Activated CD4-positive, alpha-beta memory T cell treated with anti-CD3 and anti-CD28 coated beads for 36 hours (primary cell): Measurements from ENCODE around the gene STX2. TPM values are rescaled to one million over a fixed set of nuclear protein-coding genes. Genes with fewer than 3 reads are reported as not detected.
"Not testable (repeated sequence)": the region's sequence is repeated elsewhere in the genome, so short reads cannot be mapped to it uniquely, and the experiment has no call there.

Source experiments
- CTCF ChIA-PET: fragments of 350-600 bp; sonication (Branson Sonifier 250); formaldehyde crosslinking; loops from one replicate; lab custom pipeline; 2021; ENCODE audit warnings: antibody characterized with exemption, inconsistent platforms; lab: Charles Lee
- POLR2A ChIA-PET: fragments of 350-600 bp; sonication (Branson Sonifier 250); formaldehyde crosslinking; loops from one replicate; lab custom pipeline; 2021; ENCODE audit warnings: antibody characterized with exemption; lab: Charles Lee
- DNase-seq: peaks from one replicate; pipeline ENCODE4 v3.0.0-alpha.2; 2020
- H3K27ac Mint-ChIP-seq: one replicate; pipeline ENCODE4 v1.8.0; 2021; ENCODE audit warnings: mixed read lengths
- H3K27me3 Mint-ChIP-seq: one replicate; pipeline ENCODE4 v1.8.0; 2021; ENCODE audit warnings: mixed read lengths
- H3K36me3 Mint-ChIP-seq: one replicate; pipeline ENCODE4 v1.8.0; 2021; ENCODE audit warnings: mixed read lengths
- H3K4me1 Mint-ChIP-seq: one replicate; pipeline ENCODE4 v1.8.0; 2021; ENCODE audit warnings: low read depth, mixed read lengths
- H3K4me3 Mint-ChIP-seq: one replicate; pipeline ENCODE4 v1.8.0; 2021; ENCODE audit warnings: mild to moderate bottlenecking, mixed read lengths
- H3K9me3 Mint-ChIP-seq: one replicate; pipeline ENCODE4 v1.8.0; 2021; ENCODE audit warnings: mixed read lengths
- intact Hi-C: fragments of 100-400 bp; cut with micrococcal nuclease; formaldehyde crosslinking; loops from one replicate; pipeline ENCODE4 v1.15.1; 2023
- total RNA-seq, 2 experiments: library from RNA; stranded (reverse); gene quantifications; one replicate each; pipeline ENCODE4 v1.2.3, GENCODE V29; 2021

STX2 gene
- total RNA-seq, 2 experiments from 2014 or later: 18.1 to 22.8 TPM

DNA sequence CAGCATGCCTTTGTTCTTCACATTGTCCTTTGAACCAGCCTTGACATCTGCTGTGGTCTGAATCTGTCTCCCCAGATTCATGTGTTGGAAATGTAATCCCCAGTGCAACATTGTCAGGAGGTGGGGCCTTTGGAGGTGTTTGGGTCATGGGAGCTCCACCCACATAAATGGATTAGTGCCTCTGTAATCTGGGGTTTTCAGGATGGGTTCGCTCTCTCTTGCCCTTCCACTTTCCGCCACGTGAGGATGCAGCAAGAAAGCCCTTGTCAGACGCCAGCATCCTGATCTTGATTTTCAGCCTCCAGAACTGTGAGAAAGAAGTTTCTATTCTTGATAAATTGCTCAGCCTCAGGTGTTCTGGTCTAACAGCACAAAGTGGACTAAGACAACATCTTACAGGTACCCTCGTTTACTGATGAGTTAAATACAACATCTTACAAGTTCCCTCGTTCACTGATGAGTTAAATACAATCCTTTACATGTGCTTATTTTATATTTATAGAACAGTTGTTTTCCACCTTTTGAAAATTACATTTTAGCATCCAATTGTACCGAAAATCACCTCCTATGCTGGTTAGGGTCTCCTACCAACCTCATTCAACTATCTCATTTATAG lies 68.5 kb downstream of the STX2 start:
- Mint-ChIP-seq H3K27ac (no peak overlapping the region), H3K9me3 (no peaks in the 10 kb centered on the region), H3K36me3 (peaks cover 1% of the 10 kb centered on the region), H3K27me3 (peaks cover 8% of the 10 kb centered on the region), H3K4me1 (peaks cover 7% of the 10 kb centered on the region), H3K4me3 (no peak overlapping the region)
- ChIA-PET POLR2A (no interaction called here), CTCF (no interaction called here)
- DNase-seq: no peak
- intact Hi-C loops: no loop called here

DNA sequence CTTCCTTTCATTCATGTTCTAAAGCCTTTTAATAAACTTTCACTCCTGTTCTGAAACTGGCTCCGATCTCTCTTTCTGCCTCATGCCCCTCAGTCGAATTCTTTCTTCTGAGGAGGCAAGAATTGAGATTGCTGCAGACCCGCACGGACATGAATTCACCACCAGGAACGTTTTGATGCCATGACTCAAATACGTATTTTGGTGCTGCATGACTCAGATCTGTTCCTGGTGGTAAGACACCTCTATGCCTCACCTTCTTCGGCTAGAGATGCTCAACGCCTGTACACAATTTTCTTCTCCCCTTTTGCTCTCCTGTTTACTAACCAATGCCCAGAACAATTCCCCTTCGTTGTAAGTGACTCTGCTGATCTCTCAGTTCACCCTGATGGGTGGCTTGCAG lies 70.9 kb downstream of the STX2 start:
- Mint-ChIP-seq H3K27ac (no peak overlapping the region), H3K4me1 (peaks cover 5% of the 10 kb centered on the region), H3K27me3 (peaks cover 4% of the 10 kb centered on the region), H3K36me3 (peaks cover 1% of the 10 kb centered on the region), H3K9me3 (no peaks in the 10 kb centered on the region), H3K4me3 (no peak overlapping the region)
- intact Hi-C loops: loop anchor here (1.0 kb wide), 1 partner anchor 29 kb away; no protein-coding TSS in a partner anchor
- peak; percentile 58 for DNase-seq
- POLR2A ChIA-PET: no interaction called here
- CTCF ChIA-PET: no interaction called here

DNA sequence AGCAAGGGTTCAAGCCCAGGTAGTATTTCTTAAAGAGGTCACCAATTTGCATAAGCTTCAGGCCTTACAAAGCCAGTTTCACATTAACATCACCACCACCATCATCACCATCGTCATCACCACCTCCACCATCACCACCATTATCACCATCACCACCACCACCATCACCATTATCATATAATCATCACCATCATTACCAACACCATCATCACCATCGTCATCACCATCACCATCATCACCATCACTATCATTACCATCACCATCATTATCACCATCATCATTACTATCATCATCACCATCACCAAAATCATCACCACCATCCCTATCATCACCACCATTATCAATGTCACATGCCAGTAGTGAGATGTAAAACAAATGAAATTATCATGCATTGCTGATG lies 72.6 kb downstream of the STX2 start:
- DNase-seq: no peak
- Mint-ChIP-seq H3K27ac (no peak overlapping the region), H3K27me3 (no peaks in the 10 kb centered on the region), H3K9me3 (no peaks in the 10 kb centered on the region), H3K36me3 (no peaks in the 10 kb centered on the region), H3K4me3 (no peak overlapping the region), H3K4me1 (peaks cover 8% of the 10 kb centered on the region)
- ChIA-PET POLR2A (no interaction called here), CTCF (interaction anchor here (1.7 kb wide), 1 partner anchor 52 kb away, joined by 5 read pairs; no protein-coding TSS in a partner anchor)
- intact Hi-C loops: no loop called here

DNA sequence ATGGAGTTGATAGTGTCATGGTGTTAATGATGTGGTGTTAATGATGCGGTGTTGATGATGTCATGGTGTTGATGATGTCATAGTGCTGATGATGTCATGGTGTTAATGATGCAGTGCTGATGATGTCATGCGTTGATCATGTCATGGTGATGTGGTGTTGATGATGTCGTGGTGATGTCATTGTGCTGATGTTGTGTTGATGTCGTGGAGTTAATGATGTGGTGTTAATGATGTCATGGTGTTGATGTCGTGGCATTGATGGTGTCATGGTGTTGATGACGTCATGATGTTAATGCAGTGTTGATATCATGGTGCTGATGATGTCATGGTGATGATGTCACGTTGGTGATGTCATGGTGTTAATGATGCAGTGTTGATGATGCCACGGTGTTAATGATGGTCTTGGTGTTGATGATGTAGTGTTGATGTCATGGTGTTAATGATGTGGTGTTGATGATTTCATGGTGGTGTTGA lies 73.8 kb downstream of the STX2 start:
- Mint-ChIP-seq H3K9me3 (no peaks in the 10 kb centered on the region), H3K4me3 (no peak overlapping the region), H3K27ac (no peak overlapping the region), H3K4me1 (peaks cover 8% of the 10 kb centered on the region), H3K36me3 (no peaks in the 10 kb centered on the region), H3K27me3 (peaks cover 4% of the 10 kb centered on the region)
- POLR2A ChIA-PET: no interaction called here
- intact Hi-C loops: no loop called here
- CTCF ChIA-PET: interaction anchor here (0.8 to 1.7 kb wide), 2 partner anchors 17 to 53 kb away, joined by 3 to 5 read pairs; no protein-coding TSS in a partner anchor
- DNase-seq: peak; percentile 45

DNA sequence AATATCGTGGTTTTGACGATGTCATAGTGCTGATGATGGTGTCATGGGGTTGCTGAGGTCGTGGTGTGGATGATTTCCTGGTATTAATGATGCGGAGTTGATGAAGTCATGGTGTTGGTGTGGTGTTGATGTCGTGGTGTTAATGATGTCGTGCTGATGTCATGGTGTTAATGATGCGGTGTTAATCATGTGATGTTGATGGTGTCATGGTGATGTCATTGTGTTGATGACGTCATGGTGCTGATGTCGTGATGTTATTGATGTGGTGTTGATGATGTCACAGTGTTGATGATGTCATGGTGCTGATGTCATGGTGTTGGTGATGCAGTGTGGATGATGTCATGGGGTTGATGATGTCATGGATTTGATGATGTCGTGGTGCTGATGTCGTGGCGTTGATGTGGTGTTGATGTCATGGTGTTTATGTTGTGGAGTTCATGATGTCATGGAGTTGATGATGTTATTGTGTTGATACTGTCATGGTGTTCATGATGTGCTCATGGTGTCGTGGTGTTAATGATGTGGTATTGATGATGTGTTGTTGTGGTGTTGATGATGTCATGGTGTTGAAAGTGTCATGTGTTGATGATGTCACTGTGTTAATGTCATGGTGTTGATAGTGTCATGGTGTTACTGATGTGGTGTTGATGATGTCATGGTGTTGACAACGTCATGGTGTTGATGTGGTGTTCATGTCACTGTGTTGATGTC lies 74.4 kb downstream of the STX2 start:
- POLR2A ChIA-PET: no interaction called here
- peak; percentile 71 for DNase-seq
- H3K27ac Mint-ChIP-seq: no peak overlapping the region
- CTCF ChIA-PET: no interaction called here
- no peak overlapping the region for H3K4me3 Mint-ChIP-seq
- peaks cover 4% of the 10 kb centered on the region for H3K27me3 Mint-ChIP-seq
- H3K4me1 Mint-ChIP-seq: peaks cover 8% of the 10 kb centered on the region
- intact Hi-C loops: loop anchor here (1.0 to 5.0 kb wide), 2 partner anchors 33 to 108 kb away; partner anchors contain the start of gene RAN
- H3K36me3 Mint-ChIP-seq: no peaks in the 10 kb centered on the region
- H3K9me3 Mint-ChIP-seq: no peaks in the 10 kb centered on the region

DNA sequence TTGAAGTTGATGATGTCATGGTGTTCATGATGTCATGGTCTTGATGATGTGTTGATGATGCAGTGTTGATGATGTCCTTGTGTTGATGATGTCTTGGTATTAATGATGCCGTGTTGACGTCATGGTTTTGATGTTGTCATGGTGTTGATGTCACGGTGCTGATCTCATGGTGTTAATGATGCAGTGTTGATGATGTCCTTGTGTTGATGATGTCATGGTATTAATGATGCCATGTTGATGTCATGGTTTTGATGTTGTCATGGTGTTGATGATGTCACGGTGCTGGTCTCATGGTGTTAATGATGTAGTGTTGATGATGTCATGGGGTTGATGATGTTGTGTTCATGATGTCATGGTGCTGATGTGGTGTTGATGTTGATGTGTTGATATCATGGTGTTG lies 75.0 kb downstream of the STX2 start:
- no peaks in the 10 kb centered on the region for H3K36me3 Mint-ChIP-seq
- DNase-seq: peak; percentile 23

DNA sequence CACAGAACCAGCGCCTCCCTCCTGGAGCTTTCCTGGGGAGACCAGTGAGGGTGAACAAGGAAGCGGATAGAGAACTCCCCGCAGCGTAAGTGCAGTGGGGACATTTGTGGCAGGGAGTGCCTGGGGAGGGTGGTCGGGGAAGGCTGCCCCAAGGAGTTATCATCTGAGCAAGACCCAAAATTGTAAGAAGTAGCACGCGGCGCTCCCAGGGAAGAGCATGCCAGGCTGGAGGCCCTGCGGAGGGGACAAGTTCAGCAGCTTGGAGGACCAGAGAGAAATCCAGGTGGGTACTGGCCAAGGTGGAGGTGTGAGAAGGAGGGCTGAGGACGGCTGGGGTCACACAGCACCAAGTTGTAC lies 76.8 kb downstream of the STX2 start:
- Mint-ChIP-seq H3K4me1 (peaks cover 3% of the 10 kb centered on the region), H3K36me3 (no peaks in the 10 kb centered on the region), H3K27me3 (peaks cover 4% of the 10 kb centered on the region), H3K9me3 (no peaks in the 10 kb centered on the region), H3K4me3 (peak overlapping the region; percentile 66), H3K27ac (no peak overlapping the region)
- intact Hi-C loops: loop anchor here (5.0 kb wide), 1 partner anchor 110 kb away; the partner anchor contains the start of gene RAN
- POLR2A ChIA-PET: no interaction called here
- DNase-seq: no peak
- CTCF ChIA-PET: interaction anchor here (0.9 to 3.0 kb wide), 7 partner anchors 13 to 370 kb away, joined by 3 to 17 read pairs (median 5); no protein-coding TSS in a partner anchor

More for the DNA sequence above, 75.0 kb downstream of the STX2 start:
- CTCF ChIA-PET: interaction anchor here (1.9 to 3.0 kb wide), 2 partner anchors 62 to 369 kb away, joined by 6 to 17 read pairs; no protein-coding TSS in a partner anchor
- H3K4me3 Mint-ChIP-seq: no peak overlapping the region
- intact Hi-C loops: loop anchor here (1.0 to 5.0 kb wide), 2 partner anchors 33 to 108 kb away; partner anchors contain the start of gene RAN
- H3K27ac Mint-ChIP-seq: no peak overlapping the region
- peaks cover 4% of the 10 kb centered on the region for H3K27me3 Mint-ChIP-seq
- no peaks in the 10 kb centered on the region for H3K9me3 Mint-ChIP-seq
- POLR2A ChIA-PET: no interaction called here
- H3K4me1 Mint-ChIP-seq: peaks cover 8% of the 10 kb centered on the region

DNA sequence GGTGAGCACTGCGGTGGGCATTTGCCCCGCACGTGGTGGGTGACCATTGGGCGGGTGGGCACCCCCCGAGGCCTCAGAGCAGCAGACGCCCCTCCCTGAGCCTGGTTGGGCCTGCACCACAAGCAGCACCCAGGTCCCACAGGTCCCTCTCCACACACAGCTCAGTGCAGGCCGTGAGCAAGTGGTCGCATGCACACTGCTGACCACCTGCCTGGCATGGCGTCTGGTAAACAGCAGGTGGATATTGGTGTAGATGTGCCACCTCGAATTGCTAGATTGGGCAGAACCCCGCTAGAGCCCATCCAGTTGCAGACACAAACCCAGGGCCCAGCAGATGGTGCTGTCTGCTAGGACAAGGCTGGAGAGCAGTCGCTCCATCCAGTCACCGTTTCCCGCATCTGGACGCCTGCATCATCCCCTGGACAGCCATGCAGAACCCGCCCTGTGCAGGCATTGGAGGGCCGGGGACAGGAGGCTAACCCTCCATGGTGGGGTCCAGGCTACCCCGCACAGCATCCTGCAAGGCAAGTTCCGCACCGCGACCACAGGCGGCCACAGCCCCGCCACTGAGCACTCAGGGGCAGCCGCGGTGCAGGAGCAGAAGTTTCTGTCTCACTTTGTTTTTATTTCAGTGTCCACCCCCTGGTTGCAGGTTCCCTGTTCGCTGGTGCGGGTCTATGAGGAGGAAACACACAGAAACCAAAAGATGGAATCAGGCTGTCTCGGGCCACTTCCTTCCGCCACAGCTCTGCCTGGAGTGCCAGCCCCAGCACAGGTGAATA lies 77.3 kb downstream of the STX2 start:
- Mint-ChIP-seq H3K27ac (no peak overlapping the region), H3K27me3 (peaks cover 4% of the 10 kb centered on the region), H3K36me3 (no peaks in the 10 kb centered on the region), H3K4me1 (peaks cover 3% of the 10 kb centered on the region), H3K9me3 (no peaks in the 10 kb centered on the region), H3K4me3 (peak overlapping the region; percentile 66)
- ChIA-PET POLR2A (no interaction called here), CTCF (interaction anchor here (0.8 to 3.0 kb wide), 9 partner anchors 53 to 693 kb away, joined by 3 to 17 read pairs (median 4); no protein-coding TSS in a partner anchor)
- intact Hi-C loops: loop anchor here (1.0 to 5.0 kb wide), 3 partner anchors 57 to 371 kb away; partner anchors contain the start of gene RAN
- peak; percentile 79 for DNase-seq

DNA sequence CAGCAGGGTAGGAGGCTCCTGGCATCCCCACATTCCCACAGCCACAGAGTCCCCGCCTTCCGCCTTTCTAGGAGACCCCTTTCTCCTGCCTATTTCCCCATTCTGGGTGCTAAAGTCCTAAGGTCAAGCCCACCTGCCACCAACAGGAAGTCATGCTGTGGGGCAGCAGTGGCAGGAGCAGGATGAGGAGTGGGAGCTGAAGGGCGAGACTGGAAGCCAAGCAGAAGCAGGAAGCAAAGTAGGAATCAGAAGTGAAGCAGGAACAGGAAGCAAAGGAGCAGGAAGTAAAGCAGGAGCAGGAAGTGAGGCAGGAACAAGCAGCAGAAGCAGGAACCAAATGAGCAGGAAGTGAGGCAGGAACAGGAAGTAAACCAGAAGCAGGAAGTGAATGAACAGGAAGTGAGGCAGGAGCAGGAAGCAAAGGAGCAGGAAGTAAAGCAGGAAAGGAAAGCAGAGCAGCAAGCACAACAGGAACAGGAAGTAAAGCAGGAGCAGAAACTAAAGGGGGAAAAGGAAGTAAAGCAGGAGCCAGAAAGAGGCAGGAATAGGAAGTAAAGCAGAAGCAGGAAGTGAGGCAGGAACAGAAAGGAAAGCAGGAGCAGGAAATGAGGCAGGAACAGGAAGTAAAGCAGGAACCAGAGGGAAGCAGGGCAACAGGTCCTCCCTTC lies 84.7 kb downstream of the STX2 start:
- Mint-ChIP-seq H3K27ac (peak overlapping the region; percentile 64), H3K27me3 (no peaks in the 10 kb centered on the region), H3K4me1 (peaks cover 4% of the 10 kb centered on the region), H3K4me3 (no peak overlapping the region), H3K9me3 (peaks cover 5% of the 10 kb centered on the region), H3K36me3 (peaks cover 3% of the 10 kb centered on the region)
- ChIA-PET POLR2A (no interaction called here), CTCF (interaction anchor here (1.2 kb wide), 1 partner anchor 379 kb away, joined by 3 read pairs; no protein-coding TSS in a partner anchor)
- intact Hi-C loops: no loop called here
- no peak for DNase-seq

DNA sequence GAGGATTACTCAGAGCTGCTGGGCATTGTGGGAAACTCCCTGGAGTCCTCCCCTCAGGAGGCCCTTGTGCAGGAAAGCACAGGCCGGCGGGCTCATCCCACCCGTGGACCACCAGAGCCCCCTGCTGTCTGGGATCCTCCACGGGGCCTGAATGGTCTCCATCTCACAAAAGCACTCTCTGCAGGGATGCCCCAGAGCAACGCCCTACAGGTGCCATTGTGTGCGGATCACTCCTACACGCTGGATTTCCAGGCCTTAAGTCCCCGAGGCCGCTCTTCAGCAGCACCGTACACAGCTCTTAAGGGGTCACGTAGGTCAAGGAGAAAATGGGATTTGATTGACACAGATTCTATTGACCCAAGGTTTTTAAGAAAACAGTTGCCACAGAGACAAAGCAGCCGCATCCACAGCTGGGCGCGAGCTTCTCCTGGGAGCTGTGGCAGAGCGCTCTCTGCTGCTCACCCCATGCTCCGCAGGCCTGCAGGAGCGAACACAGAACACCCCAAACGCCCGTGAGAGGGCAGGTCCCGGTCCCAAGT lies 86.3 kb downstream of the STX2 start:
- CTCF ChIA-PET: interaction anchor here (0.7 kb wide), 1 partner anchor 61 kb away, joined by 4 read pairs; no protein-coding TSS in a partner anchor
- DNase-seq: no peak
- H3K27me3 Mint-ChIP-seq: peaks cover 5% of the 10 kb centered on the region
- POLR2A ChIA-PET: no interaction called here
- no peak overlapping the region for H3K27ac Mint-ChIP-seq
- intact Hi-C loops: no loop called here
- H3K36me3 Mint-ChIP-seq: peaks cover 3% of the 10 kb centered on the region
- H3K9me3 Mint-ChIP-seq: peaks cover 5% of the 10 kb centered on the region
- H3K4me1 Mint-ChIP-seq: peaks cover 9% of the 10 kb centered on the region
- H3K4me3 Mint-ChIP-seq: no peak overlapping the region

DNA sequence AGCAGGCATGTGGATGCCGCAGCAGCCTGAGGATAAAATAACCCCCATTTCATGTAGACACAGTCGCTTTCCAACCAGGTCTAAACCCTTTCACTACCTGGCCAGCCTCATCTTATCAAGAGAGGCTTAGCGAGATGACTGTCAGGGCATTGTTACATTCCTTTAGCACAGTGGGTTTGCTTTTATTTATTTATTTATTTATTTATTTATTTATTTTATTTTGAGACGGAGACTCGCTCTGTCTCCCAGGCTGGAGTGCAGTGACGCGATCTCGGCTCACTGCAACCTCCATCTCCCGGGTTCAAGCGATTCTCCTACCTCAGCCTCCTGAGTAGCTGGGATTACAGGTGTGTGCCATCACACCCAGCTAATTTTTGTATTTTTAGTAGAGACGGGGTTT lies 87.0 kb downstream of the STX2 start:
- H3K4me3 Mint-ChIP-seq, H3K9me3 Mint-ChIP-seq, DNase-seq, intact Hi-C loops, H3K36me3 Mint-ChIP-seq, POLR2A ChIA-PET, H3K27ac Mint-ChIP-seq, H3K27me3 Mint-ChIP-seq: not testable (repeated sequence)
- H3K4me1 Mint-ChIP-seq: peaks cover 11% of the 10 kb centered on the region
- CTCF ChIA-PET: interaction anchor here (1.0 to 1.3 kb wide), 2 partner anchors 75 to 140 kb away, joined by 3 read pairs; no protein-coding TSS in a partner anchor
